HG03457 (cell line): Measurements from ENCODE around the gene MPIG6B.

ENCODE experiments used
- ATAC-seq: cut with Tn5 transposase; IDR thresholded peaks from one replicate; pipeline ENCODE4 v1.9.1; 2021; ENCODE audit warnings: moderate number of reproducible peaks; ENCODE audit not compliant: unreplicated experiment

MPIG6B gene

GRCh38 chr6:31720196-31720770, 2.9 kb upstream of the MPIG6B start:
- no peak for ATAC-seq

GRCh38 chr6:31721351-31722020, 1.7 kb upstream of the MPIG6B start, which contains the start of gene LY6G6C:
LY6G6C (minus strand) TSS chr6:31721746; CDS start chr6:31721679, 67 bp downstream.
- ATAC-seq, result no peak

DNA sequence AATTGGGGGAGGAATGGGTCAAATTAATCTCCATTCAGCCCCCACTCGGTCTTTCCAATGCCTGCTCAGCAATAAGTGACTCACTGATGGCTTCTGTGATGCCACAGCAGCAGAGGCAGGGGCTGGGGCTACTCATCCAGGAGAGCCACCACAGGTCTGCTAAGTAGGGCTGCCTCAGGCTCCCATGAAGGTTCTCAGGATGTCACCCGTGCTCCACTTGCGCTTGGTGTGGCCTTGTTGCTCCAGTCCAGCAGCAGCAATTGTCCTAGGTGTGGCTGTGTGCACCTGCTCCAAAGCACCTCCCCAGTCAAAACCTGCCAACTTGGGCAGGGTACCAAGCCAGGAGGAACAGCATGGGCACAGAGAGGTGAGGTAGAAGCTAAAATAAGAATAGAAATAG, 1.0 kb upstream of the MPIG6B start:
- ATAC-seq, result no peak

DNA sequence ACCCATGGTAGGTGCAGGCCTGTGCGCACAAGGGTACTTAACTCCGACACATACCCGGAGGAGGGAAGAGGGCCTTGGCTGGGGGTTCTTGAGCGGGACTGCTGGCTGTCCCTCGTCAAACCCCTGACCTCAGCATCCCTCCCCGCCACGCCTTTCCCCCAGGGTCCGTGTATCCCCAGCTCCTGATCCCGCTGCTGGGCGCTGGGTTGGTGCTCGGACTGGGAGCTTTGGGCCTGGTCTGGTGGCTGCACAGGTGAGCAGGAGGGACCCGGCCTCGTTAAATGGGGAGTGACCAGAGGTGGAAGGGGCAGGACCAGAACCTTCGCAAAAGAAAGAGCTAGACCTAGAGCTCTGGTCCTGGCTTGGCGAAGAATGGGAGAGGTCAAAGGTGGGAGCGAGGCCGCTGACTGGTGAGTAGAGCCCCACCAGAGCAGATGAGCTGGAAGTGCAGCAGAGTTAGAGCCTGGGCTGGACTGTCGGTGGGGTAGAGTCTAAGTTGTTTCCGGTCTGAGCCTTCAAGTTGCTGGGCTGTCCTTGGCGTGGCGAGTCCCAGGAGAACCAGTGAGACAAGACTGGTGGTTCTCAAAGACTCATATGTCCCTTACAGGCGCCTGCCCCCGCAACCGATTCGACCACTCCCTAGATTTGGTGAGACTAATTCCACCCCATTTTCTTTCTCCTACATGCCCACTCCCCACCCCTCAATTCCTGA, 963 bp downstream of the MPIG6B start:
- ATAC-seq, result no peak

DNA sequence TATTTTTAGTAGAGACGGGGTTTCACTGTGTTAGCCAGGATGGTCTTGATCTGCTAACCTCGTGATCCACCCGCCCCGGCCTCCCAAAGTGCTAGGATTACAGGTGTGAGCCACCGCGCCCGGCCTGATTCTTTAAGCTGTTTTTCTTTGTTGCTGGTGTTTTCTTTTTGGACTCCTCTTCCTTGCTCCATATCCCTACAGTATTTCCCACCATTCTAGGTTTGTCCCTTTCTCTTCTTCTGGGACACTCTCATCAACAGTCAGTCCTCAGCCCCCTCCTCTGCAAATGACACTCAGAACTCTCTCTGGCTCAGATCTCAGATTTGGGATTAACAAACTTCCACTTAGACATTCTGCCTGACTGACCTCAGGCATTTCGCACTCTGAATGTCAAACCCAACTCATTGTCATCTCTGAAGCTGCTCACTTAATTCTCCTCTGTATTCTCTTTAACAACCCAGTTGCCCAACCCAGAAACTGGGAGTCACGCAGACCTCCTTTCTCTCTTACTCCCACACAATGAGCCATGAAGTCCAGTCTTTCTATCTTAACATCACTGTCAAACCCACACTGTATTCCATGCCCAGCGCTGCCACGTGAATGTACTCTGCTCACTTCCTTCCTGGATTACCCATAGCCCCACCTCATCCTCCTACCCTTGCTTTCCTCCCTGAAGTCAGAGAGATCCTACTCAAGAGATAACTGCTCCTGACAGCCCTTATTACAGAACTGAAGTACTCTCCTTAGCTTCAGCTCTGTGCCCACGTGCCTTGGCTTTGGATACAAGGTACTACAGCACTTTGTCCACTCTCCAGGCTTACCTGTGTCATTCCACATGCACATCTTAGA, 2.6 kb downstream of the MPIG6B start:
- no peak for ATAC-seq

DNA sequence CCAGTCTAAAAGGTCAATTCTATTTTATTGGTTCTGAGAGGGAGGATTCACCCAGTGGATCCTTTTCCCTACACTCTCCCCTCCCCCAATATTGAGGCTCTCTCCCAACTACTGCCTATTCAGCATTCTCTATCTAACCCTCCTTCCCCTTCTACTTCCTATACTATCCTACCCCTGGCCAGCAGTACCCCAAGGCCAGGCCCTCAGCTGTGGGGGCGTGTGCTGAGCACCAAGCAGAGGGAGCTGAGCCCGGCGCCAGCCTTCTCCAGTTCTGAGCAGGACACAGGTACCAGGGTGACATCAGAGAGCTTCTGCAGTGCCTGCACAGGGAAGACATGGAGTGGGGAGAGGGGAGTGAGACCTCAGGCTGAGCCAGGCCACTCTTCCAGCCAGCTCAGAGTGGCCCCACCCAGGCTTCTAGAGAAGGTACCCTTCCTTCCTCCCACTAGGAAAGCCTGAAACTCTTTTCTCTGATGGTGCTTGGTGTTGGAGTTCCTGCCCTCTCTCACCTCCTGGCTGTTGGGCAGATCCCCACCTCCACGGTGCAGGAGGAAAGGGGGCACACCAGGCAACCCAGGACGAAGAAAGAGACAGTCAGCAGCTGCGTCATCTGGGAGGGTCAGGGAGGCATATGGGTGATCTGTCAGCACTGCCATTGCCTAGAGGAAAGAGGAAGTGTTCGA, 4.0 kb downstream of the MPIG6B start:
- ATAC-seq, result no peak

- ATAC-seq, result no peak
These were observed 4.8 kb downstream of the MPIG6B start for GRCh38 chr6:31727717-31728671.

DNA sequence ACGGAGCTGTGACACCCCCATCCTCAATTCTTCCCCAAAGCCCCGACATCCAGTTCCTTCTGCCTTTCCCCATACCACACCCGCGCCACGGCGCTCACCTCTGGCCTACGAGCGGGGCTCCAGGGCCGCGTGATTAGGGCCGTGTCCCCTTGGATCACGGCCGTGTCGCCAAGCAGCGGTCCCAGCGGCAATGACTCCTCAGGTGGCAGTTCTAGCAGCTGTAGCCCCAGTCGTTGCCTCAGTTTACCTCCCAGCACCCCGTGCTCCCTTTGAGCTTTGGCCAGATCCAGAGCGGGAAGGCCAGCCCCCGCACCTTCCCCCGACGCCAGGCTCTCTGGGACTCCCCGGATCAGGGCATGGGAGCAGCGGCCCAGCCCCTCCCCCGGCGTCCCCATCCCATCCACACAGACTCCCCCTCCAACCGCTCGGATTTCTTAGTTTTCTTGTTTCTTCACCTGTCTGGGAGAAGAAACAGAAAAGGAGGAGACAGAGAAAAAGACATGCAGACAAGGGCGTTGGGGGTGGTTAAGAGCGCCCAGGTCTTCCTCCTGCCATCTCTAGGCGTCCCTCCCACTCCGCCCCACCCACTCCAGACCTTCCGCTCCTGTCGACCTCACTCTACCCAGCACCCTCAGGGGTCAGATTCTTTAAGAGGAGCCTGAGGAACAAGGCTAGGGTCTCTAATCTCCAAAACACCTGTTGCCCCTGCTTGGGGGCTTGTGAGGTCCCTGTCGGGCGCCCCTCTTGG, 5.8 kb downstream of the MPIG6B start, which contains the start of gene DDAH2:
DDAH2 (minus strand) TSS at position 533 of the 748 bp plus-strand sequence; CDS start at position 395, 138 bp downstream.
- ATAC-seq, result no peak

DNA sequence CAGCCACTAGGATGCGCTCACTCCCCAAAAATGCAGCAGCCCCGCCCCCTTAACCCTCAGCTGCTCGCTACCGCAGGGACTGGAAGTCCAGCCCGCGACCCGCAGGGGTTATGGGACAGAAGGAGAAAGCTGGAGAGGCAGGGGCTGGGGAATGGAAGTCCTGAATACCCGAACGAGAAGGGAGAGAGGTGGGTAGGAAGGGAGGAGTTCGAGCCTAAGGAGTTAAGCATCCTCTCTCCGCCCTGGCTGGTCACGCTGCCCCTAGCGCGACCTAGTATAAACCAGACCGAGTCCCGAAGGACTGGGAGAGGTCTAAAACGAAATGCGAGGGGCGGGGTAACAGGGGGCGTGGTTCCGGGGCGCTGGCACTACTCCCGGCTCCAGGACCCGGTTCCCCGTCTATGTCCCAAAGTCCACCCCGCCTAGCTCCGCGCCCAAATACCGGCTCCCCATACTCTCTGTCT, 6.4 kb downstream of the MPIG6B start:
- ATAC-seq, result no peak

- no peak for ATAC-seq
These were observed 6.9 kb downstream of the MPIG6B start for GRCh38 chr6:31729979-31730630.

GRCh38 chr6:31730631-31731086, 7.5 kb downstream of the MPIG6B start:
- no peak for ATAC-seq

GRCh38 chr6:31732029-31732428, 8.9 kb downstream of the MPIG6B start:
- no peak for ATAC-seq

- no peak for ATAC-seq
These were observed 10.6 kb downstream of the MPIG6B start for GRCh38 chr6:31733734-31734133.

DNA sequence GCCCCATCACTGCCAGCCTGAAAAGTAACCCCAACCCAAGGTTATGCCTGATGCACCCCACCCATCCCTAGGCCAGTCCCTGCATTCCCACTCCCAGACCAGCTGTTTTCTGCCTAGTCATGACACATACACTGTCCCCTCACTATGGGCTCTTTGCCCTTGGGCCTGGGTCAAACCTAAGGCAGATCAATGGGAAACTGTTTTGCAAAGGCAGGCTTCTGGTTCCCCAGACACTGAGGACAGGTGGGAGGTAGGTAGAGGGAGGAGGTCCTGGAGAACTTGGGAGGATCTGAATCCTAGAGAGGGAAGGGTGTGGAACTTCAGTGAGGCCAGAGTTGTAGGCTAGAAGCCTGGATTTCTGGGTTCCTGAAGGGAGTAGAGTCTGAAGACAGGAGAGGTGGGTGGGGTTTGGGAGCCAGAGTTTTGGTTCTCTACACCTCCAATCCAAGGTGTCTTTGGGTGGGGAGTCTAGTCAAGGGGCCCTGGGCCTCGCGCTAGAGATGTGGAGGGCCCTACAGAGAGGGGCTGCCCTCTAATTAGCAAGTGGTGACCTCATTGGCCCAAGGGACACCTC, 11.2 kb downstream of the MPIG6B start:
- ATAC-seq, result no peak

DNA sequence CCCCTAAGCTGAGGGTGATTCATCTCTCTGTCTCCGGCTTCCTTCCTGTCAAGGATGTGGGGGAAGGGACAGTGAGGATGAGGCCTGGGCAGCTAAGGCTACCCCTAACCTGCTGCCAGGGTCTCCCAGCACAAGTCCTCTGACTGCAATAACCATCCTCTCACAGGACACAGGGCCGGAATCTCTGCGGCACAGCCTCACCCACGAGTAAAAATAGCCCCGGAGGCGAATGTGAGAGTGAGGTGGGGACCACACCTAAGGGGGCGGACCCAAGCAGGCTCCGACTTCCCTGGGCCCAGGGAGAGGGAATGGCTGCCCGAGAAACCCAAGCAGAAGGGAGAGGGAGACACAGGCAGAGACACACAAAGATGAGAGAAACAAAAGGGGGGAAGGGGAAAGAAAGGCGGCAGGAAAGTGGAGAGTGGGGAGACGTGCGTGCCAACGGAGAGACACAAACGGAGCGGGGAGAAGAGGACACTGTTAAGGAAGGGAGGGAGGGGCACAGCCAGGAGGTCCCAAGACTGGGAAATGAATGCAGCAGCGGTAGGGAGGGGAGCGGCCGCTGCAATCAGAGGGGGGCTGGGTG, 11.7 kb downstream of the MPIG6B start:
- no peak for ATAC-seq

DNA sequence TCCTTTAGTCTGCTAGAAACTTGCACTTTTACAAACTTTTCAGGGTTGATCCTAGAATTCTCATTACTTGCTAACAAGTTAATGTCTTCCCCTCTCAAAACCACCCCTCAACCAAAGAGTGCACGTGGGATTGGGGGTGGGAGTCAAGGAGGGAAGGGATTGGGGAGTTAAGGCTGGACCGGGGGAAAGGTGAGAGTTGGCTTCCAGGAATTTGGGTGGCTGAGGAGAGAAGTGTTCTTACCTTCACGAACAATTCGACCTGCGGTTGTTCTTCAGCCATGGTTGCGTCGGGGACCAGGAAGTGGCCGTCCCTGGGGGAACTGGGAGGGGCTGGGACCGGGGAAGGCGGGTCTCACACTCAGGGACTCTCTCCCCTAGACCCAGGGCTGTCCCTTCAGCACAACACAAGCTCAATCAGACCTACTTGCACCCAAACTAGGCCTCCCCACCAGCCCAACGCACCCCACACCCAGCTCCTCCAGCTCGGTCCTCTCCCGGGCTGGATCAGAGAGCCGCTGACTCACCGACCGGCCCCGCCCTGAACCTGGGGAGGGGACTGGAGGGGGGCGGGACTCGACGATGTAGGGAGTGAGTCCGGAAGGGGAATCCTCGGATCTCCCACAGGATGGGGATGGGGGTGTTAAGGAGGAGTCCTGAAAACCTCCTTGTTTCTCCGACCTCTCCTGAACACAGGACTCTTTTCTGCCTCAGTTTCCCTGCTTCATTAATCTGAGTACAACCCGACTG, 13.0 kb downstream of the MPIG6B start, which contains the start of gene CLIC1:
CLIC1 (minus strand) TSS at position 510 of the 747 bp plus-strand sequence; CDS start at position 280, 230 bp downstream.
- no peak for ATAC-seq
